C4-2B (cell line): ENCODE results near the gene KCNJ18.
"Not testable (repeated sequence)": the region's sequence is repeated elsewhere in the genome, so short reads cannot be mapped to it uniquely, and the experiment has no call there.

Experiments used
- CTCF ChIP-seq: fragments of 450-650 bp; conservative IDR thresholded peaks from 2 replicates; pipeline ENCODE4 v1.5.1; 2017; ENCODE audit warnings: mild to moderate bottlenecking
- ZFX ChIP-seq: fragments of 450-650 bp; IDR thresholded peaks from 2 replicates; pipeline ENCODE4 v1.6.1; 2017

GRCh38 chr17:21696227-21696626 lies 3.9 kb downstream of the KCNJ18 start:
- TF ChIP-seq CTCF, ZFX: not testable (repeated sequence)
